HUDEP-2 (cell line): ENCODE measurements around the gene C1orf35.

Experiments used
- DNase-seq, 76 experiments: peaks; one replicate each; lab custom pipeline; 2025; ENCODE audit not compliant: unreplicated experiment in 76 of 76; lab: John Stamatoyannopoulos, UW

Gene C1orf35

DNA sequence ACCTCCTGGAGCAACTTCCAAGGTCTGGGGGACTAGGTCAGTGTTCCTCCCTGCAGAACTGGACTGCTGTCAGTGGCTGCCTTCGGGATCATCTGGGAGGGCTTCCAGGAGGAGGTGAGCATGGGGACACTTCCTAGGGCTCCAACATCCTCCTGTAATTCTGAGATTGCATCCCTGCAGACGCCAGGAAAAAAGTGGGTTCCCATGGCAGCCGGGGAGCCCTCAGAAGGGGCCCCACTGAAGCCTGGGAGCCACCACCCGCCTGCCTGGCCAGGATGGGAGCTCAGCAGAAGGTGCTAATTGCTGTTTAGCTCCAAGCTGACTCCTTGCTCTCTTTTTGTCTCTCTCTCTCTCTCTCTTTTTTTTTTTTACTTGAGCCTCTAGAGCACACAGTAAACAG lies 36.7 kb downstream of the C1orf35 start:
- DNase-seq = no peak

DNA sequence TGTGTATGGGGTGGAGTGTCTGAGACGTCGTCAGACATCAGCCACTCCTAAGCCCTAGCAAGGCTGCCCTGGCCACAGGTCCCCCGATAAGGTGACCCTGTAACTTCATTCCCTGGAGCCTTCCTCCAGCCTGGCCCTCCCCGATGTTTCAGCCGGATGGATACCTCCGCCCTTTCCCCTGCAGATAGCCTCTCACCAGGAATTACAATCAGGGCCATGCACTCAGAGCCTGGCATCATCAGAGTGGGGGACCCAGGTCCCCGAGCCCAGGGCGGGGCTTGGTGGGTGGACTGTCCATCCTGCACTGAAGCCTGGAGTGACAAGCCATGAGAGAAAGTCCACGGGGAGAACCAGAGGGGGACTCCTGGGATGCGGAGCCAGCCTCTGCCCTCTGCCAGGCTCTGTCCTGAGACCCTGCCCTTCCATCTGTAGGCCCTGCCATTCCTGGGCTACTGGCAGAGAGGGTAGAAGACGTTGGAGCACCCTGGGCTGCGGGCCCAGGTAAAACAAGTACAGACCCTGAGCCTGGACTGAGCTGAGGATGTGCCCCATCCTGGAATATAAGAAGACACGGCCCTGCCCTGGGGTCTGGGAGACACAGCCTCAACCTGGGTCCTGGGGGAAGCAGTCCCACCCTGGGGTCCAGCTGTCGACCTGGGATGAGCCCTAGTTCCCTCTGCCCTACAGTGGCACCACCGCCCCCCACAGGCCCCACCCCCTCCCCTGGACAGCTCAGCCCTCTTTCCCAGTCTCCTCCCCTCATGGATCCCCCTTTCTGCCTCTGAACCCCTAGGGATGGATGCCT lies 37.4 kb downstream of the C1orf35 start:
- DNase-seq = no peak

DNA sequence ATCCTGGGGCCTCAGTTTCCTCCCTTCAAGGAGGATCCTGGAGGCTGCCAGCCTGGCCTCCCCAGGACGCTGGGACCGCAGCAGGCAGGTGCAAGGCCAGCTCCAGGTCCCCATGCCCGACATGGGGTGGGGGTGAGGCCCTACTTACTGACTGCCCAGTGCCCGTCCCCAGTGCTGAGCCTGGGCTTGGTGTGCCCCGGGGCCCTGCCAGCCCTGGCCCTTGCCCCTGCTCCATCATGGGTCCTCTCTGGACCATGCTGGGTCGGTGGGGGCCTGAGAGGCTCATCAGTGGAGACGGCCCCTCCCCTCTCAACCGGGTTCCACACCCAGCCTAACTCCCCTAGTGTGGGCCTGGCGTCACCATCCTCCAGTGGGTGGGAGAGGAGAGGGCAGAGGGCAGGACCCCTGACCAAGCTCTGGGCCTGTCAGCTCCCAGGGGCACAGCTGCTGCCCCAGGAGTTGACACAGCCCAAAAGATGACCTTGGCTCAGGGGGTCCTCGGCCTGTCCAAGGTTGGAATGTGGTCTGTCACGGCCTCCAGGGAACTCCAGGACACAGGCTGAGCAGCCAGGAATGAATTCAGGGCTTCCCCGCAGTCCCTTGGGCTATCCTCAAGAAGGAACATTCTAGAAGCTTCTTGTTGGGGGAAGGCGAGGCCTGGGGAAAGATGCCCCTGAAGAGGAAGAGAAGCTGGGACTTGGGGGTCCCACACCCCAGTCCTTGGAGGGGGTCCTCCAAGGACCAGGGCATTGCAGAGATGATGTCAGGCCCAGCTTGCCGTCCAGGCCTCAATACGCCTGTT lies 38.2 kb downstream of the C1orf35 start:
- DNase-seq = no peak

DNA sequence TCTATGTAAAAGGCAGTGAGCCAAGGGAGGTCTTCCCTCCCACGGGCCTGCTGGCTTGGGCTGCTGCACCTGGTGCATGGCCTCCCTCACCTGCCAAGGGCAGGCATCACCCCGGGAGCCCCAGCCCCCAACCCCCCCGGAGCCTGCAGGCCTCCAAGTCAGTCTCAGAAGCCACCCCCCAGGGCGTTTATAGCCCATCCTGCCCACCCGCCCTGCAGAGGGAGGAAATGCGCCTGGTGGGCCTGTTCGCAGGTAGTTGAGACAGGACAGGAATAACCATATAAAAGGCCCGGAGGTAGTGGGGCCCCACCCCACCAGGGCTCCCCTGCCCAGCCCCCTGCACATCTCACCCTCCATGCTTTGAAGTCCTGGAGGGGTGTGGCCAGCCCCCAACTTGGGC lies 38.8 kb downstream of the C1orf35 start:
- no peak for DNase-seq

DNA sequence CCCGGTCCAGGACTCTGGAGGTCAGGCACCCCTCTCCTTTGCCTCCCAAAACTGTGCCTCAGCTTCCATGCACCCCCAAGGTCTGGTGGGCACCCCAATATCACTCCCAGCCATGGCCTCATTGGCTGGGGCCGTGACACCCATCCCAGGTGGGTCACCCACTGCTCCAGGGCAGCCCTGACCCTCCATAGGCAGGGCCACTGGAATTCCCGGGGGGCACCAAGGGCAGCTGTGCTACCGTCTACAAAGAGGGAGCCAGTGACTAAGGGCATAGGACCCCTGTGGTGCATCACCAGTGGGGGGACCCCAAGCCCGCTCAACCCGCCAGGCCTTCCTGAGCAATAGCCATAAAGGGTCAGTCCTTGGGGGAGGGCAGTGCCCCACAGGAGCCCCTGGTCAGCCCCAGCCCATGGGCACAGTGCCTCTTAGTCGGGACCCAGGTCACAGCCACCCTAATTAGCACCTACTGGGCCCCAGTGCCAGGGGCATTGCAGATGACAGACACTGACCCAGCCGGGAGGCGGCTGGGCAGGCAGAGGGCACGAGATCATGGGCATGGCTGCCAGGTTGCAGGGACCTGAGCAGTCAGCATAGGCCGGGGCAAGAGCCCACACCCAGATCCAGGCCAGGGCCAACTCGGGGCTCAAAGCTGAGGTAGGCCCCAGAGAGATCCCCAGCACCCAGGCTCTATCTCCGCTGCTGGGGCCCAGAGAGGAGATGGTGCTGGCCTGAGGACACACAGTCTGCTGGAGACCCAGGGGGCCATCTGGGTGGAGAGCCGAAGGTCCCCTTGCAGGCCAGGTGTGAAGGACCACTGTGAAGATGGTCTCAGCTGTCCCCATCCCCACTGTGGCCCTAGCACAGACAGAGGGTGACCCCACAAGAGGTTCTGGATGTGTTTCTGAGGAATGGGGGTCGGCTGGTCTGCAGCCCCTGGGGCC lies 39.6 kb downstream of the C1orf35 start:
- no peak for DNase-seq

DNA sequence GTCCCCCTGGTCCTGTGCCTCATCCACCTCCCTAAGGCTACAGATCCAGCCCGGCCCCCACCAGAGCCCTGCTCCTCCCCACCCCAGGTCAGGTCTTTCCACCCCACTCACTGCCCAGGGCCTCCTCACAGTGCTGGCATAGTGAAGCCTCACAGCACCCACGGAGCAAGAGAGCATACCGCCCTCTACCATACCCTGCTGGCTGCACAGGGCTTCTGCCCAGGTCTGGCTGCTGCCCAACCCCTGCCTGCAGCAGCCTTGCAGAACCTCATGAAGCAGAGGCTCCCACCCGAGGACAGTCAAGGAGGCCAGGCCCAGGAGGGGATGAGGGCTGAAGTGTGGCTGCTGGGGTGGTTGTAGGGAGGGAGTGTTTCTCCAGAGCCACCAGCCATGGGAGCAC lies 40.3 kb downstream of the C1orf35 start:
- DNase-seq = peak in 1 of 76 experiments; percentile 3

DNA sequence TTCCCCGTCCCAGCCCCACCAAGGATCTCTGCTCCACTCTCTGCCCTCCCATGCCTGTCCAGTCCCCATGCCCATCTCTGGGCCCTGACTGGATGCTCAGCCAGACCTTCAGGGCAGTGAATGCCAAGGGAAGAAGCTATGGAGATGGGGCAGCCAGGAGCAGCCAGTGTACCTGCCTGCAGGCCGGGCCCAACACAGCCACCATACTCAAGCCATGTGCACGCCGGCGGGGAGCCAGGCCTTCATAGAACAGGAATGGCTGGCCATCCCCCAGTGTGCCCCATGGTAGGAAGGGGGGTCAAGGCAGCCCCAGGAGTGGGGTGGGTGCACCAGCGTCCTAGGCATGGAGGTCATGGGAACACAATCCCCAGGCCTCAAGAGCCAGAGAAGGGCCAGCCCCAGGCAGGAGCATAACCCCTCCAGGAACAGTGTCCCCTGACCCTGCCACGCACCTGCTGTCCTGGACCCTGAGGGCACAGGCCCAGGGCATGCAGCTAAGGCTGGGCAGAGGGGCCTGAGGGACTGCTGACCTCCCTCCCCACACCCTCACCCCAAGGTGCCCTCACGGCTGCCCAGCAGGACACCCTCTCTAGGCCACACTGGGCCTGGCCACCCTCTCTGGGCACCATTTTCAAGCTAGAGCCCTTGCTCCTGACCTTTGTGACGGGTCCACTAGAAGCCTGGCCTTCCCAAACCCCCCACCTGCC lies 40.9 kb downstream of the C1orf35 start:
- no peak for DNase-seq

DNA sequence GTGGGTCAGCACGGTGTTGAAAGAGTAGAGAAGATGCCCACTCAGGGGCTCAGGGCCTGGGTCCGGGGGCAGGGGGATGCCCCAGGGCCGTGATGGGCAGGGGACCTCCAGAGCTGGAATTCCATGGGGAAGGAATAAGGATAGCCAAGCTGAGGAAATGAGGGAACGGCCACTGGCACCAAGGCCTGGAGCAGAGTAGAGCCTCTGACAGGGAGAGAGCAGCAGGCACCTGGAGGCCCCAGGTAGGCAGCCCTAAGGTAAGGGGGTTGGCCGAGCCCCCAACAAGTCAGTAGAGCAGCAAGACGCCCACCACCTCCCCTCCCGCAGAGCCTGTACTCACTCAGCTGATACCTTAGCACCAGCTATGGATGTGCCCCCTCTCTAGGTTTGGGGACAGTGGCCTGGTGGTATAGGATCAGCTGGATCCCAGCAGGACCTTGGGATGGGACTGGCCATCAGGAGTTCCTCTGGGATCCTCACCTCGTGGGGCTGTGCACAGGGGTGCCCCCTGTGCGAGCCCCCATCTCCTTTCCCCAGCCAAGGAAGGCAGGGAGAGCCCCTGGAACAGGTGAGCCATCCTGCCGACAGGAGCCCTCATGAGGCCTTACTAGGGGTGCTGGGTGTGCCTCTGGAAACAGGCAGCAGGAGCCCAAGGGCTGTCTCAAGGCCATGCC lies 41.6 kb downstream of the C1orf35 start:
- DNase-seq = no peak

DNA sequence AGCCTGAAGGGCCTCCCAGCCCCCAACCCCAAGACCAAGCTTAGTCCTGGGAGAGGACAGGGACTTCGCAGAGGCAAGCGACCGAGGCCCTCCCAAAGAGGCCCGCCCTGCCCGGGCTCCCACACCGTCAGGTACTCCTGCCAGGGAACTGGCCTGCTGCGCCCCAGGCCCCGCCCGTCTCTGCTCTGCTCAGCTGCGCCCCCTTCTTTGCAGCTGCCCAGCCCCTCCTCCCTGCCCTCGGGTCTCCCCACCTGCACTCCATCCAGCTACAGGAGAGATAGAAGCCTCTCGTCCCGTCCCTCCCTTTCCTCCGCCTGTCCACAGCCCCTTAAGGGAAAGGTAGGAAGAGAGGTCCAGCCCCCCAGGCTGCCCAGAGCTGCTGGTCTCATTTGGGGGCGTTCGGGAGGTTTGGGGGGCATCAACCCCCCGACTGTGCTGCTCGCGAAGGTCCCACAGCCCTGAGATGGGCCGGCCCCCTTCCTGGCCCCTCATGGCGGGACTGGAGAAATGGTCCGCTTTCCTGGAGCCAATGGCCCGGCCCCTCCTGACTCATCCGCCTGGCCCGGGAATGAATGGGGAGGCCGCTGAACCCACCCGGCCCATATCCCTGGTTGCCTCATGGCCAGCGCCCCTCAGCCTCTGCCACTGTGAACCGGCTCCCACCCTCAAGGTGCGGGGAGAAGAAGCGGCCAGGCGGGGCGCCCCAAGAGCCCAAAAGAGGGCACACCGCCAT lies 42.5 kb downstream of the C1orf35 start:
- DNase-seq = no peak

DNA sequence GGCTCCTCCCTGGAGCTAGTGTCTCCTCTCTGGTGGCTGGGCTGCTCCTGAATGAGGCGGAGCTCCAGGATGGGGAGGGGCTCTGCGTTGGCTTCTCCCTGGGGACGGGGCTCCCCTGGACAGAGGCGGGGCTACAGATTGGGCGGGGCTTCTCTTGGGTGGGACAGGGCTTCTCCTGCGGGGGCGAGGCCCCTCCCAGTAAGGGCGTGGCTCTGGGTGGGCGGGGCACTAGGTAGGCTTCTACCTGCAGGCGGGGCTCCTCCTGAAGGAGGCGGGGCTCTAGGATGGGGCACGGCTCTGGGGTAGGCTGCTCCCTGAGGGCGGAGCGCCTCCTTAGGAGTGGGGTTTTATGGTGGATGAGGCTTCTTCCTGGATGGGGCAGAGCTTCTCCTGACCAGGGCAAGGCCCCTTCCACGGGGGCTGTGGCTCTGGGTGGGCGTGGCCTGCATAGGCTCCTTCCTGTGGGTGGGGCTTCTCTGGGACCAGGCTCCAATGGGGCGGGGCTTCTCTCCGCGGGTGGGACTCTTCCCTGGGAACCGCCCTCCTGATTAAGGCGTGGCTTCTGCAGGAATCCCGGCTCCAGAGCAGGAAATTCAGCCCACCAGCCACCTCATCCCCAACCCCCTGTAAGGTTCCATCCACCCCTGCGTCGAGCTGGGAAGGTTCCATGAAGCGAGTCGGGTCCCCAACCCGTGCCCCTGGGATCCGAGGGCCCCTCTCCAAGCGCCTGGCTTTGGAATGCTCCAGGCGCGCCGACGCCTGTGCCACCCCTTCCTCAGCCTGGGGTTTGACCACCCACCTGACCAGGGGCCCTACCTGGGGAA lies 43.3 kb downstream of the C1orf35 start:
- peak in 30 of 76 experiments; percentile 10 to 53 (median 31) for DNase-seq

DNA sequence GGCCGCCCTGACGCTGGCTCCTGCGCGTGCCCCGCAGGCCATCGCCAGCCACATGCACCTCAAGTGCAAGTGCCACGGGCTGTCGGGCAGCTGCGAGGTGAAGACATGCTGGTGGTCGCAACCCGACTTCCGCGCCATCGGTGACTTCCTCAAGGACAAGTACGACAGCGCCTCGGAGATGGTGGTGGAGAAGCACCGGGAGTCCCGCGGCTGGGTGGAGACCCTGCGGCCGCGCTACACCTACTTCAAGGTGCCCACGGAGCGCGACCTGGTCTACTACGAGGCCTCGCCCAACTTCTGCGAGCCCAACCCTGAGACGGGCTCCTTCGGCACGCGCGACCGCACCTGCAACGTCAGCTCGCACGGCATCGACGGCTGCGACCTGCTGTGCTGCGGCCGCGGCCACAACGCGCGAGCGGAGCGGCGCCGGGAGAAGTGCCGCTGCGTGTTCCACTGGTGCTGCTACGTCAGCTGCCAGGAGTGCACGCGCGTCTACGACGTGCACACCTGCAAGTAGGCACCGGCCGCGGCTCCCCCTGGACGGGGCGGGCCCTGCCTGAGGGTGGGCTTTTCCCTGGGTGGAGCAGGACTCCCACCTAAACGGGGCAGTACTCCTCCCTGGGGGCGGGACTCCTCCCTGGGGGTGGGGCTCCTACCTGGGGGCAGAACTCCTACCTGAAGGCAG lies 44.0 kb downstream of the C1orf35 start:
- no peak for DNase-seq

DNA sequence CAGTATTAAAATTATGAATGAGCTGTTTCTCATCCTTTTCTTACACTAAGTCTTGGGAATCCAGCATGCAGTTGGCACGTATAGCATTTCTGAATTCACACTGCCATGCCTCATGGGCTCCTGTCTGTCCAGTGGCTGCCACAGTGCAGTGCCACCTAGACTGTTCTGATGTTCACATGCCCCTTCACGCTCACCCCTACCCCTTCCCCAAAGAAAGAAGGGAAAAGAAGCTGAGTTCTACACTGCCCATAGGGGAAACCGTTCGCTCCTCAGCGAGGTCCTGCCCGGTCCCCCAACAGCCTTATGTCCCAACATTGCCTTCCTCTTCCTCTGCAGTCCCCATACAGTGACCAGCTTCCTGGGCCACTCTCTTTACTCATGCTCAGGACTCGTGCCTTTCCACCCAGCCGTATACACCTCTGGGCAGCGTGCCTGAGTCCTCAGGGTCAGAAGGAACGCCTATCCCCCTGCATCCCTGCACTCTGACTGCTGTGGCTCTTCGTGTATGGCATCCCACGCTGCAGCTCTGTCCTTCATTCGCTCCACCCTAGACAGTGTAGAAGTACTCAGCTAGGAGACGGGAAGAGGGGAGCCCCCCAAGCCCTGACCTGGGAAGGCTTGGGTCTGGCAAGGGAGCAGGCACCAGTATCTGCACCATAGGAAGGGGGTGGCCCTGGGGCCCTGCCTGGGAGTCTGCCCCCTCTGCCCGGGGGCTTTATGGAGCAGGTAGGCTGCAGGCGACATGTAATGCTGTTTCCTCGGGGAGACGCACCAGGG lies 44.8 kb downstream of the C1orf35 start:
- DNase-seq = no peak
